ENCODE data around the gene PDE8A.
"Not testable (repeated sequence)": the region's sequence is repeated elsewhere in the genome, so short reads cannot be mapped to it uniquely, and the experiment has no call there.

The PDE8A gene

DNA sequence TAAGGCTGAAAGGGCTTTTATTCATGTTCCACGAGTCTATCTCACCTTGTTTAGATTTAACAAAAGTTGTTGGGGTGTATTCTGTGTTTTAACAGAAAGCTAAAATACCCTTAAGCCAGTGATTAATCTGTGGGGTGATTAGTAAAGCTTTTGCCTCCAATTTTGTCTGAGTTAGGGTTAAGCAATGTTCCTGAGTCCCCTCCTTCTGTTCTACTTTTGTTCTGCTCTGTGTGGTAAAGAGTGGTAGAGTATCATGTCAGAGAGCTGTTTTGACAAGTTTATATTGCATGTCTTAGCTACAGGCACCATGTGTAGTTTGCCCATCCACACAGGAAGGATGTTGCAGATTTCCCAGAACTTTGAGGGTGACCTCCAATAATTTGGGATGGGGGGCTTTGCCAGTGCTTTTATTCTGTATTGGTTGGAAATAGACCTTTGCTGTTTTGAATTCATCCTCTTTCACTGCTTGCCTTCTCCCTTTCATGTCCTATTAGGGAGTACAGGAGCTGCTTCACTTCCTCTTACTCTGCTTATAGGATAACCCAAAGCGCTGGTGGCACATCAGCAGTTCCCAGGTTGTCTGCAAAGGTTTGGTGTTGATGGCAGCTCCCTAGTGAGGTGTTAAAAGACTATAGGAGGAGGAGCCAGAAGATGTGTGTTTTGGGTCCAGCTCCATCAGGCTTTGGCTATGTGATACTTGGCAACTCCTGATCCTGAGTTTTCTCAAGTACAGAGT is 7.4 kb downstream of the PDE8A start:
- no peak for DNase-seq (ENCODE audit: low read depth, low spot score)

- no peak for DNase-seq (ENCODE audit: low read depth, low spot score)
These were observed 8.9 kb downstream of the PDE8A start for GRCh38 chr15:84990507-84990906.

DNA sequence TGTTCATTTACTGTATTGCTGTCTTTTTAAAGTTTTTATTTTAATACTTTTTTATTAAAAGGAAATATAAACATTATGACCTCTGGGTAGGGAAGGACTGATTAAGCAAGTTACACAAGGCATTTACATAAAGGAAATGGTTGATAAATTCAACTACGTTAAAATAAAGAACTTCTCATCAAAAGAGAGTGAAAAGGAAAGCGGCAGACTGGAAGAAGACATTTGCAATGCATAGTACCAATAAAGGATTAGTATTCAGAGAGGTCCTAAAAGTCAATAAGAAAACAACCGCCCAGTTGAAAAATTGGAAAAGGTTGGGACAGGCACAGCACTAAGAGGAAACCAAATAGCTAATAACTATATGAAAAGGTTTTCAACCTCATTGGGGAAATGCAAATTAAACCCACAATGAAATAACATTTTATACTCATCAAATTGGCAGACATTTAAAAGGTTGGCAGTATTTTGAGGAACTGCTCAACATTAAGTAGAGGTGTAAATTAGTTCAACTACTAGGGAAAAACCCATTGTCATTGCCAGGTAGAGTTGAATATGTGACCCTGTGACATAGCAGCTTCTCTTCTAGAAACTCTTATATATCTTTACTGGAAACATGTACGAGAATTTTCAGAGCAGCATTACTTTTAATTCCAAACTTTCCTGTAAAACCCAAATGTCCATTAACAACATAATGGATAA is 9.5 kb downstream of the PDE8A start:
- DNase-seq (ENCODE audit: low read depth, low spot score), result no peak

GRCh38 chr15:84992157-84992944 is 10.7 kb downstream of the PDE8A start:
- DNase-seq (ENCODE audit: low read depth, low spot score), result peak; percentile 86

- DNase-seq (ENCODE audit: low read depth, low spot score), result no peak
These were observed 14.4 kb downstream of the PDE8A start for GRCh38 chr15:84996055-84996454.

GRCh38 chr15:84996714-84997113 is 15.1 kb downstream of the PDE8A start:
- not testable (repeated sequence) for DNase-seq (ENCODE audit: low read depth, low spot score)

DNA sequence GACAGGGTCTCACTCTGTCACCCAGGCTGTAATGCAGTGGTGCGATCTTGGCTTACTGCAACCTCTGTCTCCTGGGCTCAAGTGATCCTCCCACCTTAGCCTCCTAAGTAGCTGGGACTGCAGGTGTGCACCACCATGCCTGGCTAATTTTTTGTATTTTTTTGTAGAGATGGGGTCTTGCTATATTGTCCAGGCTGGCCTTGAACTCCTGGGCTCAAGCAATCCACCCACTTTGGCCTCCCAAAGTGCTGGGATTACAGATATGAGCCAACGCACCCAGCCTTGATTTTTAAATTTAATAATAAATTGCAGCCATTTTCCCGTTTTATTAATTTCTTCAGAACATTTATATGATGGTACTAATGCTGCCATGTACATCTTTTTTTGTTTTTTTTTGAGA is 15.6 kb downstream of the PDE8A start:
- not testable (repeated sequence) for DNase-seq (ENCODE audit: low read depth, low spot score)

DNA sequence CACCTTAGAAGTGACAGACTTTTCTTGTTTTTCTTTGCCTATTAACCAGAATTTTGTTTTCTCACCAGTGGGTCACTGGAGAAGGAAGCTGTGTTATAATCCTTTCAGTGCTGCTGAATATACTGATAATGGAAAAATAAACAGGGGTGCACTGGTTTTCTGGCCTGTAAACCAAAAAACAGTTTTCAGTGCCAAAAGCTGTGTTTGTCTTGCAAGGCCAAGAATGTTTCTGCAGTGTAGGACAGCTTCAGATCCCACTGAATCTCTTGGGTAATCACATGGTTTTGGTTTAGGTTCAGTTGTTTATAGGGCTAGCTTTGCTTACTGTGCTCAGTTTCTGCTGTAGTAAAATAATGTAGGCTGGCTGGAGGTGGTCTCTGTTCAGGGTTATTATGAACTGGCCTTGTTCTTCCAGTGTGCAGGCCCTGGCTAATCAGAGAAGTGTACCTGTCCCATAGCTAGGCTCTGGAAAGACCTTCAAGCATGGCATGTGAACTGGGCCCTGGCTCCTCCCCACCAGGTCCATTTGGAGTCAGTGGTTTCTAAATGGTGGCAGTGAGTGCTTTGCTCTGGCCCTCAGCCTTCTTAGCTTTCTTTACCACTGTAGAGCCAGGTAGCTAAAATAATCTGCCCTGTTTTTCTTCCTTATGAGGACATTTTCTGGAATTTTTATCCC is 18.7 kb downstream of the PDE8A start:
- peak; percentile 64 for DNase-seq (ENCODE audit: low read depth, low spot score)

DNA sequence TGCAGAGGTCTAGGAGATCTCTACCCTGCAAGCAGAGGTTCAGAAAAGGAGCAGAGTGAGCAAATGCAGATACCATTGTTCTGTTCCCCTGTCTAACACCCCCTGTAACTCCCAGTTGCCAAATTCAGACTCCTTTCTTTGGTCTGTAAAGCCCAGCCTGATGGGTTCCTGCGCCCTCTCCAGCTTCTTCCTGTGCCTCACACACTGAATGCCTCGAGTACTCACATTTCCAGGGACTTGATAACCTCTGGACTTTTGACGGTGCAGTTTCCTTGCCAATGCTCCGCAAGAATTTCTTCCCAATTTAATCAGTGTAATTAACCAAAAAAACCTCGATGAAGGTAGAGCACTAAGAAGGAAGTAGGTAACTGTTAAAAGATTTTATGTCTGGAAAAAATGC is 19.3 kb downstream of the PDE8A start:
- DNase-seq (ENCODE audit: low read depth, low spot score), result no peak

GRCh38 chr15:85002517-85002916 is 20.9 kb downstream of the PDE8A start:
- peak; percentile 84 for DNase-seq (ENCODE audit: low read depth, low spot score)

DNA sequence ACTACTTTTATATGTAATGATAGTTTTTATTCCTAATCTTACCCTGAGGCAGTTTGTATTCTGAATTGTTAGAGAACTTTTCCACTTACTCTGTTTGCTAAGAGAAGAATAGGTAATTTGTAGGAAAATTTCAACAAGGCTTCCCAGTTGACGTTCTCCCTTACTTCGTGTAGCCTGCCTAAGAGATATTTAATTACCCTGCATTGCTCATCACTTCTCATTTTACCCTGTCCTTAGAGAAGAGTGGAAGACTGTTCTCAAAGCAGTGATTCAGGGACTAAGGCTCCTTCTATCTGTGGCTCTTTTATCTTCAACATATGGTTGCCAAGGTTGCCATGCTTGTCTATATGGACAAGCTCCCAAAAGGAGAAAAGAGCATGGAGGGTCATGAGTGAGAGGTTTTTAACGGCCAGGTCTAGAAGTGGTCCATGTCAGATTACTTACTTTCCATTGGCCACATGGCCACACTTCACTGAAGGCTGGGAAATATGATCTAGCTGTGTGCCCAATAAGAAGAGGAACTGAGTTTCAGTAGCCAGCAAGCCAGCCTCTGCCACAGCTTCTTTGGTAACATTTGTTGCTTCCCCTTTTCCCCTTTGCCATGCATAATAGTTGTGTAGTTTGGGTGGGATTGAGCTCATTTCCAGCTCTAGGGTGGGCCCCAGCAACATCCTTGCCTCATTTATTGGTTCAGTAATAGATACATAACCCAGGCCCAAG is 22.1 kb downstream of the PDE8A start:
- no peak for DNase-seq (ENCODE audit: low read depth, low spot score)

DNA sequence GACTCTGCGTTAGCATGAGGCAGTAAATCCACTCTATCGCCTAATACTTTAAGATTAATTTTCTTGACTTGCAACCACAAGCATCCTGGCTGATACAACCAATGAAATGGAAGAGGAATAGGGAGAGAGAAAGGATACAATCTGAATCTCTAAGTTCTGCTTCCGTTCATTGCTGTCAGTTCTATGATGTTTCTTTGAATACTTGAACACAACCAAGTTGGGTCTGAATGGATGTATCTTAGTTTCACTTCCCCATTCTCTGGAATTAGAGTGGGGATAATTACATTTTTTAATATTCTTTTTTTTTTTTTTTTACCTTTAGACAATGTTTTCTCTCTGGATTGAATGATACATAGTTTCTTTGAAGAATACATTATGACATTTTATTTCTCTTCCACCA is 22.9 kb downstream of the PDE8A start:
- DNase-seq (ENCODE audit: low read depth, low spot score), result no peak

DNA sequence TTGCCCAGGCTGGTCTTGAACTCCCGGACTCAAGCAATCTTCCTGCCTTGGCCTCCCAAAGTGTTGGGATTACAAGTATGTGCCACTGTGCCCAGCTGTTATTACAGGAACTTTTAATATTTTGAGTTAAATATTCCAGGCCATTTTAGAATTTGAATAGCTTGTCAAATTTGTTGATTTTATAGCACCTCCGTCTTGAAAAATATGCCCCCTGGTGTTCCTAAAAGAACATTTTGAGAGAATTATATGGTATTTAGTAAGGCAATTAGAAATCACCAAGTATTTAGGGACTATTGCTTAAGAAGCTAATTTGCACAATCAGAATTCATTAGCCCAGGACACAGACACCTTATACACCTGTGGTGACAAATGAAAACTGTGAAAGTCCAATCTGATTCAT is 23.7 kb downstream of the PDE8A start:
- no peak for DNase-seq (ENCODE audit: low read depth, low spot score)

DNA sequence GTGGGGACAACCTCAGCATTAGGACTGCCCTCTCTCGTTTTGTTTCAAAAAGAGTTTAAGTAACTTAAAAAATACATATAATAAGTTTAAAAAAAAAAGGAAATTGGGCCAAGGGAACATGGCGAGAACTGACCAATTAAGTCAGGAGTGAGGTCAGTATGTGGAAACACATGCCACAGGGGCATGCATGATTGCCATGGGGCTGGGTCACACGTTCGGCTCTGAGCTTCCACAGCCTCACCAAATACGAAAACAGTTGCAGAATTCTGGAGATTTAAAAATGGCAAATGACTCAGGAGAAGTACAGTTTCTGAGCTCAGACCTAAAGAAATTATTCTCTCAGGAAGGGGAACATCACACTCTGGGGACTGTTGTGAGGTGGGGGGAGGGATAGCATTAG is 24.1 kb downstream of the PDE8A start:
- DNase-seq (ENCODE audit: low read depth, low spot score), result no peak

DNA sequence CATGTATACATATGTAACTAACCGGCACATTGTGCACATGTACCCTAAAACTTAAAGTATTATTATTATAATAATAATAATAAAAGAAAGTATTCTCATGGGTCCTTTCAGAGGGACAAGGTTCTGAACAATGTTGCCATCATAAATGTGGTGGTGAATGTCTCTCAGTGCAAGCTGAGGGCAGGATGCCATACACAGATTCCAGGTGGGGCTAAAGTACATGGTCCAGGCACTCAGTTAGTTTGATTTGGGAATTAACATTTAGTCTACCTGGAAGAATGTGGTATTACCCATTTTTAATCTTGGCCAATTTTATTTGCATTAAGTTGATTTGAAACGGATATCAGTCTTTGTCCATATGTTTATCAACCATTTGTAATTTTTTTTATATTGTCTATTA is 24.5 kb downstream of the PDE8A start:
- no peak for DNase-seq (ENCODE audit: low read depth, low spot score)

GRCh38 chr15:85006655-85007054 is 25.0 kb downstream of the PDE8A start:
- no peak for DNase-seq (ENCODE audit: low read depth, low spot score)

DNA sequence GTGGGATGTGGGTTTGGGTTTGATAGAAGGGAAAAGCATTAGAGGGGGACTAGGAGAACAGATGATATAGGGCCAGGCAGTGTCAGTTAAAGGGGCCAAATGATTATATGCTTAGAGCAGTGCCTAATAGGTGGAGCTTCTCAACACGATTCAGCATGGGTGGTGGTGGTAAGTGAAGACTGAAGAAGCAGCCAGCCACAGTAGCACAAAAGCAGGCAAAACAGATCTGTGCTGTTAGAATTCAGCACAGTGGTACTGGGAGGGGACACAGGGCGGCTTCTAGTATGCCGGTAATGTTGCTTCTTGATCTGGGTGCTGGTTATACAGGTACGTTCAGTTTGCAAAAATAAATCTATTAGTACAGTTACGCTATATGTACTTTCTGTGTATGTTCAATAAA is 25.5 kb downstream of the PDE8A start:
- no peak for DNase-seq (ENCODE audit: low read depth, low spot score)

DNA sequence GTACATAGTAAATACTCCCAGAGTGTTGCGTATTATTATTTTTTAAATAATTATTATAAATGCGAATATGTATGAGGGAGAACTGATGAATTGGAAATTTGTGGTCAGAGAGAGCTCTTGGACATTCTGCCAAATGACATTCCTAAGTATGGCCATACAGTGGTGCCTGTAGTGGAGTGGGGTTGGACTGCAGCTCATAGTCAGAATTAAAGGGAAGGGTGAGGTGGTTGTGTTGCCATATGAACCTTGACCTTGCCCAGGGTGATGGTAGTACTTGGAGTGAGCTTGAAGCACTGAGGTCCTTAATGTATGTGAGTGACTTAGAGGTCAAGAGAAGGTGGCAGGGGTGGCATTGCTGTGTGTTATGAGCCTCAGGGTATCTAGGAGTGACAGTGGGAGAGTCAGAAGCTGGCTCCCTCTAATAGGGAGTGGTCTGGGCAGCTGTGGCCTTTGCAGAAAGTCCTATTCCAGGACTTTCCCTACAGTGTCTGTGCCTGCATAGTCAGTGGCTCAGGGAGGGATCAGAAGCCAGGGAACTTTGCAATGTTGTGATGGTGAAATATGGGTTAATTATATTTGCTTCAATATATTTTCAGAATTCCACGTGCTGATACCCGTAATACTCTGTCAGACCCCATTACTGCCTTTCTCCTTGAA is 26.2 kb downstream of the PDE8A start:
- DNase-seq (ENCODE audit: low read depth, low spot score), result peak; percentile 71

- DNase-seq (ENCODE audit: low read depth, low spot score), result no peak
These were observed 27.0 kb downstream of the PDE8A start for GRCh38 chr15:85008474-85009260.

- DNase-seq (ENCODE audit: low read depth, low spot score), result no peak
These were observed 27.8 kb downstream of the PDE8A start for GRCh38 chr15:85009435-85009834.

Measured in astrocyte of the hippocampus (primary cell).